Fibroblast of villous mesenchyme (primary cell): ENCODE measurements around the gene FNDC1. TPM values are rescaled to one million over a fixed set of nuclear protein-coding genes. Genes with fewer than 3 reads are reported as not detected.

ENCODE experiments used
- DNase-seq: peaks from one replicate; pipeline ENCODE4 v3.0.0-alpha.2; 2010; ENCODE audit warnings: low read depth
- H3K4me3 ChIP-seq: 2 replicates; pipeline ENCODE4 v1.5.1; 2011; ENCODE audit warnings: low read depth, mild to moderate bottlenecking, low read length
- total RNA-seq: library from RNA; depleted of rRNA; stranded (reverse); fragments of >200 nt; gene quantifications from 2 replicates; pipeline ENCODE4 v1.2.3, GENCODE V29; 2012
- TF ChIP-seq, protein P1 (sequence below): IDR thresholded peaks from 2 replicates; pipeline ENCODE4 v1.5.1; 2012; ENCODE audit warnings: low read depth, mild to moderate bottlenecking, low read length; ENCODE audit not compliant: insufficient read depth

The FNDC1 gene
- total RNA-seq, 1 donor, result under 0.01 TPM

DNA sequence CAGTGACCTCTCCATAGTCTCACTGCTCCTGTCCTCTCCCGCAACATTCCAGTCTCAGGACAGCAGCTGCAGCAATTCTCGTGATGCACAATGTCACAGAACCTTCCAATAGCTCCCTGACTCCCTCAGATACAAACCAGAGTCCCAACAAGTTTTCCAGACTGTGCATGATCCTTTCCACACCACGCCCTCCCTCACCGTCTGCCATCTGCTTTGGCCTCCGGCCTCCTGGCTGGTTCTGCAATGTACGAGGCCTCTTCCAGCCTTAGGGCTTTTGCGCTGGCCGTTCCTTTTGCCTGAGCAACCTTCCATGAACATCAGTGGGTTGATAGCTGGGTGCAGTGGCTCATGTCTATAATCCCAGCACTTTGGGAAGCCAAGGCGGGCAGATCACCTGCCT, 9.6 kb downstream of the FNDC1 start:
- no peak overlapping the region for H3K4me3 ChIP-seq
- DNase-seq, result no peak
- TF ChIP-seq, protein P1, sequence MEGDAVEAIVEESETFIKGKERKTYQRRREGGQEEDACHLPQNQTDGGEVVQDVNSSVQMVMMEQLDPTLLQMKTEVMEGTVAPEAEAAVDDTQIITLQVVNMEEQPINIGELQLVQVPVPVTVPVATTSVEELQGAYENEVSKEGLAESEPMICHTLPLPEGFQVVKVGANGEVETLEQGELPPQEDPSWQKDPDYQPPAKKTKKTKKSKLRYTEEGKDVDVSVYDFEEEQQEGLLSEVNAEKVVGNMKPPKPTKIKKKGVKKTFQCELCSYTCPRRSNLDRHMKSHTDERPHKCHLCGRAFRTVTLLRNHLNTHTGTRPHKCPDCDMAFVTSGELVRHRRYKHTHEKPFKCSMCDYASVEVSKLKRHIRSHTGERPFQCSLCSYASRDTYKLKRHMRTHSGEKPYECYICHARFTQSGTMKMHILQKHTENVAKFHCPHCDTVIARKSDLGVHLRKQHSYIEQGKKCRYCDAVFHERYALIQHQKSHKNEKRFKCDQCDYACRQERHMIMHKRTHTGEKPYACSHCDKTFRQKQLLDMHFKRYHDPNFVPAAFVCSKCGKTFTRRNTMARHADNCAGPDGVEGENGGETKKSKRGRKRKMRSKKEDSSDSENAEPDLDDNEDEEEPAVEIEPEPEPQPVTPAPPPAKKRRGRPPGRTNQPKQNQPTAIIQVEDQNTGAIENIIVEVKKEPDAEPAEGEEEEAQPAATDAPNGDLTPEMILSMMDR, result no peak

DNA sequence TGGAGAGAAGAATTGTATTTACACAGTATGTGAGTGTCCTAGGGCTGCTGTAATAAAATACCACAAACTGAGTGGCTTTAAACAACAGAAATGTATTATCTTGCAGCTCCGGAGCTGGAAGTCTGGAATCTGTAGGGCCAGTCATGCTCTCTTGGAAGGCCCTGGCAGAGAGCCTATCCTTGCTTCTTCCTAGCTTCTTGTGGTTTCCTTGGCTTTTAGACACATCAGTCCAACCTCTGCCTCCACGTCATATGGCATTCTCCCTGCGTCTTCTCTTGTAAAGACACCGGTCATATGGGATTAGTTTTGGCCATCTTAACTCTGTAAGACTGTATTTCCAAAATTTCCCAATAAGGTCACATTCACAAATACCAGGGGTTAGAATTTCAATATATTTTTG, 10.8 kb downstream of the FNDC1 start:
- DNase-seq, result no peak
- TF ChIP-seq, protein P1, result no peak
- no peak overlapping the region for H3K4me3 ChIP-seq

DNA sequence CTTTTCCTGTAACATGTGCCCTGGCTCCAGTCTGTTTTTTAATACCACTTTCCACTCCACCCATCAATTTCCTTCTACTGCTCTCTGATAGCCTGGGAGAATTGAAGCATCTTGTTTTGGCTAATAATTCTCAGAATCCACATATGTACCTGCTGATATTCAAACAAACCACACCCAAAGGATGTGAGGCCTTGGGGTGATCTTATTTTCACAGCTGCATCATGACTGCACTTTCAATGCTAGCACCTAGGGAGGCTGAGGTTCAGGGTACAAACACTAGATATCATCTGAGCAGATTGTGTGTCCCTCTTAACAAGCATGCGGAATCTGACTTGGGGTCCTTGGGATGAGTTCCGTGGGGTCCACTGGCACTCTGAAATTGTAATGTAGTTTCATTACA, 12.7 kb downstream of the FNDC1 start:
- DNase-seq, result no peak
- no peak overlapping the region for H3K4me3 ChIP-seq
- TF ChIP-seq, protein P1, result no peak

DNA sequence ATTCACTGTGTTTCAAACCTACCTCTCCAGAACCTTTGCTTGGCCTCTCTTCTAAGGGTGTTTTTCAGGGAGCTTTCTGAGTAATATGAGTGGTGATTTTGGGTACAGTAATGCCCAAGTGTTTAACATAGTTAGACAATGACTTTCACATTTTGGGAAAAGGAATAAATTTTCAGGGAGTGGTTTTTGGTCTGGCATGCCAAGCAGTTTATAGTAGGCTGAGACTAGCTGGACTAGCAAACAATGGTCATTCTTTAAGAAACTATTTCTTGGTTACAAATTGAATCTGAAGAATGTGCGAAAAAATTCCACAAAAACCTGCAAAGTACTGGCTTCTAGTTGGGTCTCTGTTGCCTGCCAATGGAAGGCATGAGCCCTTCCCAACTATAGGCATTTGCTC, 15.4 kb downstream of the FNDC1 start:
- H3K4me3 ChIP-seq, result no peak overlapping the region
- TF ChIP-seq, protein P1, result no peak
- no peak for DNase-seq

DNA sequence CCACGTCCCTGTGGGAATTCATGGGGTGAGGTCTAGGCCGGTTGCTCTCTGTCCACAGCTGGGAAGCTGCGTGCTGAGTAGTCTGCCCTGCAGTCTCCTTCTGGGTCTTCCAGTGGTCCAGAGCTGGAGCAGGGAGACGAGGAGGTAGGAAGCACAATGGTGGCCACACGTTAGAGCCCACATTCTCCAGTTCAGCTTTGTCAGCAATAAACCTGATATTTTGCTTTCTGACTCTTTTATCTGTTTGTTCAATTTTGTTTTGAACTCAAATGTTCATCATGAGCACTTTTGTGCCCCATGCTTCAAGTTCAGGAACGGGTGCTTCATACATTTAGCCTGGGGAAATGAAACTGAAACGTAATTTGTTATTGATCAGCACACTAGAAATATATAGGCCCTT, 21.3 kb downstream of the FNDC1 start:
- H3K4me3 ChIP-seq, result no peak overlapping the region
- no peak for DNase-seq
- TF ChIP-seq, protein P1, result no peak

DNA sequence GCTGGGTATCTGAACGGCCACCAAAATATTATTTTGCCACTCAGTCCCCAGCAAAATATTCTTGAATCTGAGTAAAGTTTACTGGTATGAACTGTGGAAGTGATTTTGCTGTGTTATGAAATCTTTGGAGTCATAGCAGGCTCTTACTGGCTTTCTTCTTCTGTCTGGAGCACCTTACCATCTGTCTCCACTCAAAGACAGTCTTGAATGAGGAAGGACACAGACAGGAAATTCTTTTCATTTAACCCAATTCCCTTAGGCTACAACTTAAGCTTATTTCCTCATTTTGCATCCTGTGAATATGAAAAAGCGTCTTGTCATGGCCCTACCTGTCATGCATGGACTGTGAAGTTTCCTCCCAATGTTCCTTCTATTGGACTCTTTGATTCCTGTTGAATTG, 24.7 kb downstream of the FNDC1 start:
- TF ChIP-seq, protein P1, result no peak
- H3K4me3 ChIP-seq, result no peak overlapping the region
- no peak for DNase-seq

DNA sequence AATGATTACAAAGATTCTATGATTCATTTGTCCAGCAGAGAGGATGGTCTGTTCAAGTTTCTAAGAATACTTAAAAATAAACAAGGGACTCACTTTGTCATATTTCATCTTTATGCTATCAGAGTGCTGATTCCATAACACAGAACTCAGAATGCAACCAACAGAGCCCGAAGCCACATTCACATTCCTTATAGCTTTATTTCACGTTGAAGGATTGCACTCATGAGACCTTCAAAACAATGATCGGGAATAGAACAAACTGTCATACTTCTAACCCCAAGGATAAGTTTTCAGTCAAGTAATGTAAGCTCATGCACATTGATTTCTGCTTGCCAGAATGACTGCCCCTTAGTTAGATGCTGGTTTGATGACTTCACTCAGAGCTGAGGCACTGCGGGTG, 25.2 kb downstream of the FNDC1 start:
- TF ChIP-seq, protein P1, result no peak
- no peak overlapping the region for H3K4me3 ChIP-seq
- DNase-seq, result no peak
